GM19240 (cell line): ENCODE measurements around the gene KCNN3.

ENCODE experiments used
- DNase-seq: peaks from one replicate; pipeline ENCODE4 v3.0.0; 2011; ENCODE audit warnings: low spot score; ENCODE audit not compliant: insufficient read length

The KCNN3 gene

DNA sequence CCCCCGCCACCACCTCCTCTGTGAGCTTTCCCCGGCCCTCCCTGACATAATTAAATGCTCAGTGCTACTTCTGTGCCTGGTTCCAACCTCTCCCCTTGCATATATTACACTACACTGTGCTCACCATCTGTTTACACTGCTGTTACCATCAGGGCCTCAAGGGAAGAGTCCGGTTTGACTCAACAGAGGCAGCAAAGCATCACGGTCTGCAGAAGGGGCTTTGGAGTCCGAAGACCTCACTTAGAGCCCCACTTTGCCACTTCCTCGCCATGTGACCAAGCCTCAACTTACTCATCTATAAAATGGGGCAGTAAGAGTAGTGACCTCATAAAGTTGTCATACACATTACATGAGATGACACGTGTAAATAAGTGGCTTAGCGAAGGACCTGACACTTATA lies 27.4 kb downstream of the KCNN3 start:
- DNase-seq: no peak

DNA sequence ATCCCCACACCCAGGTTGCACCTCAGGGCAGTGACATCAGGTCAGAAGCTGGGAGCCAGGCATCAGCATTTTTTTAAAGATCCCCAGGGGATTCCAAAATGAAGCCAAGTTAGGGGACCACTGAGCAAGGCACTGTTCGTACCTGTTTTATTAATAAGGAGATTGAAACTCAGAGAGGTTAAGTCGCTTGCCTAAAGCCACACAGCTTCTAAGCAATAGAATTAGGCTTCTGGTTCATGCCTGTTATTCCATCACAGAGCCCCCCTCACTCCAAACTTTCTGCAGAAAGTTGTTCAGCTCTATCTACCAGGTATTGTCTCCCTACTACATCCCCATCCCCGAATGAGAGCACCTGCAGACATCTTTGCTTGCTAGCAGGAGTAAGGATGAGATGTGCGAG lies 28.7 kb downstream of the KCNN3 start:
- DNase-seq: no peak

GRCh38 chr1:154840269-154841176 lies 29.6 kb downstream of the KCNN3 start:
- DNase-seq: no peak

- DNase-seq: no peak
Measured at GRCh38 chr1:154839691-154840090, 30.4 kb downstream of the KCNN3 start.

- DNase-seq: no peak
Measured at GRCh38 chr1:154838988-154839387, 31.1 kb downstream of the KCNN3 start.

DNA sequence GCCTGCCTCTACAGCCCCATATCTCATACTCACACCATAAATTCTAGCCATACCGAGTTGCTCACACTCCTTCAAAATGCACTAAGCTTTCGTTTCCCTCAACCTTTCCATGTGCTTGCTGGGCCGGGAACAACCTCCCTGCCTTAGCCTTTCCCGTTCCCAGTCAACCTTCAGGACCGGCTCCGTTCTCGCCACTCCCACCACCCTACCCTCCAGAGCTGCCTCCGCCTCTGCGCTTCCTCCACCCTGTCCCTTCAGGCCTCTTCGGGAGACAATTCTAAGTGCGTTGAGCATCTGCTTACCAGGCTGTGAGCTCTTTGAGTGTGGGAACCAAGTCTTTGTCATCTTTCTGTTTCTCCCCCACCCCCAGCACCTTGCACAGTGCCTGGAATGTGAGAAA lies 31.6 kb downstream of the KCNN3 start:
- DNase-seq: no peak

DNA sequence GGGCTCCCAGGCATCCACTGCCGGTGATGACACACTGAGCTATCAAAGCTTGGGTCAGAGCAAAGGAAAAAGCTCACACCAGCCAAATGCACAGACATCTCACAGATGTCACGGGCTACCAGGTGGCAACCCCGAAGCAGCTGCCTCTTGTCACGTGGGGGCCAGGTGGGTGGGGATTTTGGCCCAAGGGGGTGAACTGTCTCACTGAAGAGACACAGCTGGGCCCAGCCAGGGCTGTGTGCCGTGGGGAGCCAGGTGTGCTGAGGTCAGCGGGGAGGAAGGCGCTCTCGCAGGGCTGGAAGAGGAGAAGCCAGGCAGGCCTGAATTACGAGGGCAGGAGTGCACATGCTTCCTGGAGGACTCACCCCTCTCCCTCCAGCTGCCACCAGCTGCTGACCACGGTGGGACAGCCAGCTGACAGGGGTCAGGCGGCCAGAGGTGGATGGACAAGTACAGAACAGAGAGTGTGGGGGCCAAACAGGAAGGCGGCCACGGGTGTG lies 32.4 kb downstream of the KCNN3 start:
- peak; percentile 70 for DNase-seq

DNA sequence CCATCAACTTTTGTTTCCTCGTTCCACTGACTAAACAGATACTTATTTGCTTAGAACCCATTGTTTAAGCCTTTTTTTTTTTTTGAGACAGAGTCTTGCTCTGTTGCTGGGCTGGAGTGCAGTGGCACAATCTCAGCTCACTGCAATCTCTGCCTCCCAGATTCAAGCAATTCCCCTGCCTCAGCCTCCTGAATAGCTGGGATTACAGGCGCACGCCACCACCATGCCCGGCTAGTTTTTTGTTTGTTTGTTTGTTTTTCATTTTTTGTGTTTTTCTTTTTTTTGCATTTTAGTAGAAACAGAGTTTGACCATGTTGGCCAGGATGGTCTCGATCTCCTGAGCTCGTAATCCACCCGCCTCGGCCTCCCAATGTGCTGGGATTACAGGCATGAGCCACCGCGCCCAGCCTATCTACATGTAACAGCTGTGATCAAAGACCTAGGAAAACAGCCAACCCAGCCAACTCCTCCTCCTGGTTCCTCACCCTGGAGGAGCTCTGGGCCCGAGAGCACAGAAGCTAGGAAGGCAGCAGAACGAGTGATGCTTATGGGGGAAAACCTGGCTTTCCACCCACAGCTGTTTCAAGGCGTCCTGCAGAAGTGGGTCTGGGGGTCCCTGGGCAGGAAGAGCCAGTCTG lies 32.9 kb downstream of the KCNN3 start:
- DNase-seq: no peak

DNA sequence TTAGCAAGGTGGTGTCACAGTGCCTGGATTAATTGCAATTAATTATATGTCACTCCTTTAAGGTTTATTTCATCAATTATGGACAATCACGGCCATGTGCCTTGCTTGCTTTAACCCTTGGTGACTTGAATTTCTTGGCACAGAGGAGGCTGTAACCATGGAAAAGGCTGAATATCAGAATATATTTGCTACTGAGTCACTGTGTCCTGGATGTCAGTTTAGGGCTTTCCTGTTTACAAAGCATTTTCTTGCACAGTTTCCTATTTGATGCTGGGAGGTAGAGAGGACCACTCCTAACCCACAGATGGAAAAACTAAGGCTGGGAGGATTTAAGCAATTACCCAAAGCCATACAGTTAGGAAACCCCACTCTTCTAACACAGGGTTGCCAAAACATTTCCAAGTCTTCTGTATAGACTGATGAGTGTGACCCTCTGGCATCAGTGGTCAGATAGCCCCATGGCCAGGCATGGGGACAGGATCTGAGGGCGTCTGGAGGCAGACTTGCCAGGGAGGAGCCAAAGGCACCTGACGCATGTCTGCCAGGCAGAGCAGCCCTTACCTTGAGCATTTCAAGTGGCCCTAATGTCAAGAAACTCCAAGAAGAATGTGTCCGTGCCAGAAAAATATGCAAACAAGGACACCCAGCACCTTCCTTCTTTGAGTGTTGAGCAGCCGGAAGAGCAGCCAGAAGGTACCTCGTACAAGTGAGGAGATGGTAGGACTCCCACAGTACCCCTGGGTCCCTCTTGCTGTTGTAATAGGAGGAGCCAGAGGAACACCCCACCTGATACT lies 34.4 kb downstream of the KCNN3 start:
- no peak for DNase-seq

DNA sequence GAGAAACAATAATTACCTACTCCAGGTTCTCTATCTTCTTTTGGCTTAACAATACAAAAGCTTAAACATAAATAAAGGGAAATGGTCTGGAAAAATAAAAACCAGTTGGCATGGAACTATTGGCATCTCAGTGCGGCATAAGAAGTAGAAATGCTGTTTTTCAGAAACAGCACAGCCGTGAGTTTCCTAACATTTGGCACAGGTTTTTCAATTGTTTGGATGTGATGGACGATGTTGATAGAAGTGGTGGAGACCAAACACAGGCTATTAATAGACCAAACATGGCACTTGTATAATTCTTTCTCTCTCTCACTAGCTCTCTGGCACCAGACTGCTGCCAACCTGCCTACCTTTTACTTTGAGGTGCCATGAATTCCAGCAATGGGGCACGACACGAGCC lies 36.2 kb downstream of the KCNN3 start:
- DNase-seq: no peak

GRCh38 chr1:154833209-154833608 lies 36.9 kb downstream of the KCNN3 start:
- no peak for DNase-seq

DNA sequence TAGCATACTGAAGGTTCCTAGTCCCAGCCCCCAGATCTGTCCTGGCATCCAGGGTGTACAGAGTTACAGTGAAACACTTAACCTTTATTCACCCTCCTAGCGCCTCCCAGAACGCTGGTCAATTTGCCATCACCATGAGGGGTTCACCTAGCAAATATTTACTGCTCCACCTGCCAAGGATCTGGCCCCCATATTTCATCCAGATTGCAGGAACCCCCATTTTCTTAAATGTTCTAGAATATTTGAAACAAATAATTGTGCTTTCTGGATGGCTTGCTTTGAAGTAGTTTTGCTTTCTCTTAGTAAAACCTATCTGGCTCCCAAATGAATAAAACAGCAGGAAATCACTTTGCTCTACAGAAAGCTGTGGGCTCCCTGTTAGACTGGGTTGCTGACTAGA lies 37.7 kb downstream of the KCNN3 start:
- DNase-seq: no peak

DNA sequence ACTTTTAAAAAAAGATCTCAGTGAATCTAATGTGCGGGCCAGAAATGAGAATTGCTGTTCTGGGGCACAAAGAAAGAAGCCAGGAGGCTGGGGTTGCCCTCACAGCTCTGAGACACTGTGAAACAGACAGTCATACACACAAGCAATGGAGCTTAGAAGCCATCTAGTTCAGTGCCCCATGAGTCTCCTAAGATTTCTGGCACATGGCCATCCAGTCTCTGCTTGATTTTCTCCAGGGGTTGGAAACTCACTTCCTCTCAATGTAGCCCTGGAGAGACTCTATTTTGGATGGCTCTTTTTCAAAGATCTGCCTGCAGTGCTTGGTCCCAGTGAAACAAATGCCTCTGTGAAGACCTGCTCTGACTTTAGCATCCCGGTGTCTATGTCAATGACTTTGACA lies 38.6 kb downstream of the KCNN3 start:
- DNase-seq: no peak

- no peak for DNase-seq
Measured at GRCh38 chr1:154829062-154829461, 41.0 kb downstream of the KCNN3 start.

GRCh38 chr1:154824179-154825000 lies 45.7 kb downstream of the KCNN3 start:
- DNase-seq: no peak

DNA sequence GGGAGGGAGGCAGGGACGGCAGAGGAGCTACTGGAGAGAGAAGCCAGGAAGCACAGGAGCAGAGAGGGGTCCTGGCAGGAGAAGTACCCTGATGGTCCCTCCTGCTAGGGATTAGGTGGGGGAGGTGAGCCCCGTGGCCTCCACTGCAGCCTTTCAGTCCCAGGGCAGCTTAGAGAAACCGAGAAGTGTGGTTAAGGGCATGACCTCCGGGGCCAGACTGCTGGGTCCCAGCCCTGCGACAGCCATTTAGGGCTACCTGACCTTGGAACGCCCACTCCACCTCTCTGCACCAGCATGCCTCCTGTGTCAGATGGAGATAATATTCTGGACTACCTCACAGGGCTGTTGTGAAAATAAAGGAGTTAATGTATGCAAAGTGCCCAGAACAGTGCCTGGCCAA lies 47.4 kb downstream of the KCNN3 start:
- no peak for DNase-seq

DNA sequence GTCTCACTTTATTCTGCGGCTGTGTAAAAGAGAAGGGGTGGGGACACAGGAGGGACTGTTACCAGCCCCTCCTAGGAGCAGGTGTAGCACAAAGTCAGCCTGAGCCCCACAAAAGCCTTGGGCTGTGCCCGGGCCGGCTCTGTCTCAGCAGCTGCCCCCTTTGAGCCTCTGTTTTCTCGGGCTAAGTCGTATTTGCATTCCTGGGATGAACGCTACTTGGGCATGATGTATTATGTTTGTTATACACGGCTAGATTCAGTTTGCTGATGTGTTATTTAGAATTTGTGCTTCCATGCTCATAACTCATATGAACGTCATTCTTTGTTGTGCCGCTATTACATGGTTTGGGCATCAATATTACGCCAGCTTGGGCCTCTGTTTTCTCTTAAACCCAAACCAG lies 47.8 kb downstream of the KCNN3 start:
- DNase-seq: no peak

DNA sequence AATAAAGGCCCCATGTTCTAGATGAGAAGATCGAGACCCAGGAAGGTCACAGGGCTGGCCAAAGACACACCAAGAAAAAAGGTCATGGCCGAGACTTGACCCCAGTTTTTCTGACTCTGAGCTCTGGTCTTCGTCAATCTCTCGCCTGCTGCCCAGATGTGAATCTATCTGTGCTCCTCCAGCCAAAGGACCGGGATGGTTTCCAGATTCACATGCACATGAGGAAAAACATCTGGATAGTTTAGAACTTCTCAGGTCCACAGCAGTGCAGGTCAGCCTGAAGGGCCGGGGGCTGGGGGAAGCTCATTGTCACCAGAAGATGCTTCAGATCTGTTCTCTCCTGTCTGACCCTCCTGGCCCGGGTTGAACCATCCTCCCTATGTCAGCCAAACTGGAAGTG lies 49.0 kb downstream of the KCNN3 start:
- DNase-seq: no peak

- DNase-seq: no peak
Measured at GRCh38 chr1:154820646-154821045, 49.4 kb downstream of the KCNN3 start.

GRCh38 chr1:154819628-154820590 lies 50.2 kb downstream of the KCNN3 start:
- DNase-seq: no peak
